ENCODE data around the gene ECT2.

- TF ChIP-seq CTCF (conservative IDR thresholded peaks at IDR 0.05), result no peak
- TF ChIP-seq EZH2 (IDR thresholded peaks at IDR 0.05; ENCODE audit: low read depth), result no peak
Observed at GRCh38 chr3:172746475-172746874, 4.1 kb upstream of the ECT2 start.
